NCI-H187 treated with DMSO at 0.1 percent for 48 hours (cell line): Measurements from ENCODE around the gene ARHGAP26.

ENCODE experiments used
- DNase-seq: peaks from one replicate; lab custom pipeline; 2025; lab: John Stamatoyannopoulos, UW

The ARHGAP26 gene

DNA sequence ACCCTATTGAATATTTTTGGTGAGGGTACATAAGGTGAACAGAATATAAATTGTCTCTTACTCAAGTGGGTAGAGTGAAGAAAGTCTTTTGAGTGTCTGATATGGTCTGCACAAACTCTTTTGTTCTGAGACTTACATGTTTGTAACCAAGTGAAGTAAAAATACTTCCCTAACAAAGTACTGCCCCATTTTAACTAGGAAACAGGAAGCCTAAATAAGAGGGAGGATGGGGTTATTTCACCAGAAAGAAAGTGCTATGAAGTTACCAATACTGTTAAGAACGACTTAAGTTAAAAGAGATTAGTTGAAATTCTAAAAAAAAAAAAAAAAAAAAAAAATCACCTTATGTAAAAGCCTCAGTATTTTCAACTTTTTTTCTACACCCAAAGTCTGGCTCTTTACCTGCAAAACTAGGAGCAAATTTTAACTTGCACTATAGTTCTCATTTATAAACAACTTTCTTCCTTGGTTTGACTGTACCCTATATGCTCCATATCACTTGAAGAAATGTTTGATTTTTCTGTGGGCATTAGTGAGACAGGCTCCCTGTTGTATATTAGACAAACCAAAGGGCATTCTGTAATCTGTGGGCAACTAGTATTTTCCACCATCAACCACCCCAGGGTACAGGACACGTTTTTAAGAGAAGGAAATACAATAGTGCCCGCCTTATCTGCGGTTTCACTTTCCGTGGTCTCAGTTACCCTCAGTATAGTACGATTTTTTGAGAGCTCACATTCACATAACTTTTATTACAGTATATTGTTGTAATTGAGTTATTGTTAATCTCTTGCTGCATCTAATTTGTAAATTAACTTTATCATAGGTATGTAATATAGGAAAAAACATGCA is 505.6 kb downstream of the ARHGAP26 start:
- no peak for DNase-seq

DNA sequence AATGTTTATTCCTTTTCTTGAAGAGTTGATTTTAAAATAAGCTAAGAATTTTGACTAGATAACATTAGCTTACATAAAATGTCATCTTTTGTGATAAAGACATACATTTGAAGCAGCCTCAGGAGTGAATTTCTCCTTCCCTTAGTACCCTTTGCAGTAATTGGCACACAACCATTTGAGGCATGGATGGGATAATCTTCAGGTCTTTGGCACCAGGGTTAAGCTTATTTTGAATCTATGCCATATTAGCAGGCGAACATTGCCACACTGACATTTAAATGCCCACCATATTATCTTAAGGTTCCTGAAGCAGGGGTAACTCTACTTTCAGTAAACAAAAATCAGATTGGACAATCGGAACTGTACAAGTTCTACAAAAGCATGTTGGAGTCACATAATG is 507.4 kb downstream of the ARHGAP26 start:
- no peak for DNase-seq
